GM12892 (cell line): ENCODE measurements around the gene ETS1.

Experiments used
- DNase-seq: peaks from one replicate; pipeline ENCODE4 v3.0.0; 2011; ENCODE audit not compliant: insufficient read length
- FAIRE-seq: peaks from 2 replicates; lab custom pipeline; 2011; peaks lifted over from hg19 to GRCh38; lab: Jason Lieb, UNC
- POLR2A ChIP-seq: IDR thresholded peaks from 2 replicates; pipeline ENCODE4 v1.6.1; 2011; ENCODE audit warnings: low read depth, low read length, control low read depth
- POLR2AphosphoS5 ChIP-seq: IDR thresholded peaks from 2 replicates; pipeline ENCODE4 v1.6.1; 2011; ENCODE audit warnings: low read depth, low read length, control low read depth
- TAF1 ChIP-seq: IDR thresholded peaks from 2 replicates; pipeline ENCODE4 v1.6.1; 2011; ENCODE audit warnings: low read depth, mild to moderate bottlenecking, control low read depth, low read length, borderline replicate concordance

ETS1 gene

GRCh38 chr11:128615612-128616011 lies 28.3 kb upstream of the ETS1 start:
- no peak for TF ChIP-seq TAF1
- FAIRE-seq (no peak), DNase-seq (no peak)

- DNase-seq: no peak
- no peak for TF ChIP-seq TAF1
- TF ChIP-seq POLR2A: no peak
- TF ChIP-seq POLR2AphosphoS5: no peak
- no peak for FAIRE-seq
Measured at GRCh38 chr11:128615076-128615475, 27.7 kb upstream of the ETS1 start.

- TF ChIP-seq POLR2A: no peak
- no peak for TF ChIP-seq TAF1
- no peak for TF ChIP-seq POLR2AphosphoS5
- FAIRE-seq (peak; percentile 14), DNase-seq (no peak)
Measured at GRCh38 chr11:128614026-128614425, 26.7 kb upstream of the ETS1 start.

- FAIRE-seq: peak; percentile 73
- TF ChIP-seq TAF1 (no peak), POLR2A (no peak), POLR2AphosphoS5 (no peak)
Measured at GRCh38 chr11:128613300-128613995, 26.1 kb upstream of the ETS1 start.

GRCh38 chr11:128610721-128611617 lies 23.6 kb upstream of the ETS1 start:
- TF ChIP-seq POLR2AphosphoS5: 0 out of 2 replicates have a peak, but pooled peaks have one; percentile 21
- peak; percentile 50; the same call in 1 of the 2 replicates for TF ChIP-seq POLR2A
- TF ChIP-seq TAF1: no peak
- FAIRE-seq (peak; percentile 100), DNase-seq (peak; percentile 63)

More at GRCh38 chr11:128613300-128613995, 26.1 kb upstream of the ETS1 start:
- no peak for DNase-seq

- TF ChIP-seq POLR2A: no peak
- TF ChIP-seq POLR2AphosphoS5: no peak
- TF ChIP-seq TAF1: no peak
- FAIRE-seq: peak; percentile 78
Measured at GRCh38 chr11:128609785-128610184, 22.4 kb upstream of the ETS1 start.

GRCh38 chr11:128608746-128609407 lies 21.5 kb upstream of the ETS1 start:
- DNase-seq (no peak), FAIRE-seq (no peak)
- TF ChIP-seq TAF1 (no peak), POLR2AphosphoS5 (no peak), POLR2A (no peak)

More at GRCh38 chr11:128609785-128610184, 22.4 kb upstream of the ETS1 start:
- no peak for DNase-seq

GRCh38 chr11:128607819-128608218 lies 20.5 kb upstream of the ETS1 start:
- no peak for DNase-seq
- TF ChIP-seq POLR2A (no peak), POLR2AphosphoS5 (no peak), TAF1 (no peak)
- no peak for FAIRE-seq

- FAIRE-seq (peak; percentile 46), DNase-seq (no peak)
- TF ChIP-seq TAF1 (no peak), POLR2A (no peak), POLR2AphosphoS5 (no peak)
Measured at GRCh38 chr11:128604723-128605122, 17.4 kb upstream of the ETS1 start.

- no peak for DNase-seq
- TF ChIP-seq TAF1: no peak
- TF ChIP-seq POLR2A: no peak
- no peak for TF ChIP-seq POLR2AphosphoS5
- peak; percentile 86 for FAIRE-seq
Measured at GRCh38 chr11:128603752-128604414, 16.5 kb upstream of the ETS1 start.

GRCh38 chr11:128603003-128603696 lies 15.8 kb upstream of the ETS1 start:
- FAIRE-seq: peak; percentile 61
- DNase-seq: no peak
- no peak for TF ChIP-seq POLR2A
- TF ChIP-seq TAF1: no peak
- no peak for TF ChIP-seq POLR2AphosphoS5

- peak; percentile 76 for FAIRE-seq
- DNase-seq: no peak
- TF ChIP-seq TAF1 (no peak), POLR2AphosphoS5 (no peak), POLR2A (no peak)
Measured at GRCh38 chr11:128599729-128600128, 12.4 kb upstream of the ETS1 start.
